HG02571 (cell line): ENCODE measurements around the gene TAF15.

Experiments used
- ATAC-seq: cut with Tn5 transposase; IDR thresholded peaks from one replicate; pipeline ENCODE4 v1.9.1; 2021; ENCODE audit warnings: mild to moderate bottlenecking, moderate library complexity; ENCODE audit not compliant: unreplicated experiment

Gene TAF15

GRCh38 chr17:35816723-35817122 is 7.4 kb downstream of the TAF15 start:
- no peak for ATAC-seq

- no peak for ATAC-seq
Observed at GRCh38 chr17:35817196-35817595, 7.9 kb downstream of the TAF15 start.

- no peak for ATAC-seq
Observed at GRCh38 chr17:35819455-35819854, 10.2 kb downstream of the TAF15 start.

- ATAC-seq: no peak
Observed at GRCh38 chr17:35821308-35821707, 12.0 kb downstream of the TAF15 start.

GRCh38 chr17:35825206-35825605 is 15.9 kb downstream of the TAF15 start:
- ATAC-seq: no peak

- no peak for ATAC-seq
Observed at GRCh38 chr17:35841101-35841500, 31.8 kb downstream of the TAF15 start.

GRCh38 chr17:35841505-35841904 is 32.2 kb downstream of the TAF15 start:
- no peak for ATAC-seq

GRCh38 chr17:35842239-35842638 is 33.0 kb downstream of the TAF15 start:
- no peak for ATAC-seq

GRCh38 chr17:35843698-35844097 is 34.4 kb downstream of the TAF15 start:
- no peak for ATAC-seq

- no peak for ATAC-seq
Observed at GRCh38 chr17:35844547-35844946, 35.3 kb downstream of the TAF15 start.

- no peak for ATAC-seq
Observed at GRCh38 chr17:35846055-35846809, 36.9 kb downstream of the TAF15 start.

- no peak for ATAC-seq
Observed at GRCh38 chr17:35847006-35847405, 37.7 kb downstream of the TAF15 start.

- no peak for ATAC-seq
Observed at GRCh38 chr17:35847633-35848373, 38.5 kb downstream of the TAF15 start.

GRCh38 chr17:35849469-35850348 is 40.4 kb downstream of the TAF15 start:
- no peak for ATAC-seq

GRCh38 chr17:35855965-35856364 is 46.7 kb downstream of the TAF15 start:
- no peak for ATAC-seq

GRCh38 chr17:35856603-35857002 is 47.3 kb downstream of the TAF15 start:
- no peak for ATAC-seq

GRCh38 chr17:35864853-35865252 is 55.6 kb downstream of the TAF15 start:
- no peak for ATAC-seq

GRCh38 chr17:35865412-35866340 is 56.4 kb downstream of the TAF15 start:
- ATAC-seq: no peak

GRCh38 chr17:35866341-35866950 is 57.2 kb downstream of the TAF15 start:
- no peak for ATAC-seq

- ATAC-seq: no peak
Observed at GRCh38 chr17:35867574-35867973, 58.3 kb downstream of the TAF15 start.
